H9 (cell line): Measurements from ENCODE around the gene PRR29. TPM values are rescaled to one million over a fixed set of nuclear protein-coding genes. Genes with fewer than 3 reads are reported as not detected.

ENCODE experiments used
- DNase-seq: peaks from one replicate; pipeline ENCODE4 v3.0.0-alpha.2; 2017
- H2AFZ ChIP-seq: one replicate; pipeline ENCODE4 v1.6.1; 2013; ENCODE audit warnings: mild to moderate bottlenecking, low read length, control low read depth, moderate library complexity
- H2AK5ac ChIP-seq: 2 replicates; pipeline ENCODE4 v1.6.1; 2013; ENCODE audit warnings: low read length, control low read depth, mixed read lengths; ENCODE audit not compliant: insufficient read length
- H2BK120ac ChIP-seq: one replicate; pipeline ENCODE4 v1.6.1; 2013; ENCODE audit warnings: low read depth, mild to moderate bottlenecking, low read length, control low read depth, inconsistent platforms; ENCODE audit not compliant: poor library complexity, severe bottlenecking
- H2BK12ac ChIP-seq: 2 replicates; pipeline ENCODE4 v1.6.1; 2013; ENCODE audit warnings: low read length, control low read depth, mixed read lengths, low read depth; ENCODE audit not compliant: insufficient read length
- H2BK15ac ChIP-seq: 2 replicates; pipeline ENCODE4 v1.6.1; 2013; ENCODE audit warnings: low read depth, low read length, control low read depth
- H2BK20ac ChIP-seq: one replicate; pipeline ENCODE4 v1.6.1; 2013; ENCODE audit warnings: low read depth, mild to moderate bottlenecking, low read length, control low read depth, inconsistent platforms; ENCODE audit not compliant: poor library complexity, severe bottlenecking
- H2BK5ac ChIP-seq: 2 replicates; pipeline ENCODE4 v1.6.1; 2013; ENCODE audit warnings: low read length, control low read depth, mixed read lengths; ENCODE audit not compliant: insufficient read length
- H3K14ac ChIP-seq: 2 replicates; pipeline ENCODE4 v1.6.1; 2013; ENCODE audit warnings: low read length, control low read depth; ENCODE audit not compliant: insufficient read depth
- H3K18ac ChIP-seq: 2 replicates; pipeline ENCODE4 v1.6.1; 2013; ENCODE audit warnings: low read depth, mild to moderate bottlenecking, mixed read lengths, low read length, control low read depth; ENCODE audit not compliant: insufficient read length
- H3K23ac ChIP-seq: 2 replicates; pipeline ENCODE4 v1.6.1; 2013; ENCODE audit warnings: low read length, control low read depth, mixed read lengths, low read depth; ENCODE audit not compliant: insufficient read length
- H3K23me2 ChIP-seq: 2 replicates; pipeline ENCODE4 v1.6.1; 2013; ENCODE audit warnings: low read depth, mild to moderate bottlenecking, mixed read lengths, low read length, control low read depth; ENCODE audit not compliant: insufficient read length, poor library complexity, severe bottlenecking
- H3K27ac ChIP-seq: 2 replicates; pipeline ENCODE4 v1.5.1; 2013; ENCODE audit warnings: low read length, control low read depth, mixed read lengths, low read depth; ENCODE audit not compliant: insufficient read length
- H3K27me3 ChIP-seq: 2 replicates; pipeline ENCODE4 v1.6.1; 2013; ENCODE audit warnings: low read length, control low read depth, inconsistent platforms; ENCODE audit not compliant: insufficient read depth
- H3K4ac ChIP-seq: 2 replicates; pipeline ENCODE4 v1.6.1; 2013; ENCODE audit warnings: low read depth, mild to moderate bottlenecking, control low read depth, inconsistent platforms, low read length, moderate library complexity
- H3K4me1 ChIP-seq: 2 replicates; pipeline ENCODE4 v1.6.1; 2013; ENCODE audit warnings: low read length, control low read depth, inconsistent platforms; ENCODE audit not compliant: insufficient read depth
- H3K4me2 ChIP-seq: 2 replicates; pipeline ENCODE4 v1.6.1; 2013; ENCODE audit warnings: low read length, control low read depth, mixed read lengths; ENCODE audit not compliant: insufficient read length, insufficient read depth
- H3K56ac ChIP-seq: 2 replicates; pipeline ENCODE4 v1.6.1; 2013; ENCODE audit warnings: low read depth, mild to moderate bottlenecking, mixed read lengths, low read length, control low read depth; ENCODE audit not compliant: insufficient read length
- H3K79me1 ChIP-seq: 2 replicates; pipeline ENCODE4 v1.6.1; 2013; ENCODE audit warnings: low read depth, mild to moderate bottlenecking, moderate library complexity, low read length, control low read depth, inconsistent platforms; ENCODE audit not compliant: insufficient read depth, poor library complexity, severe bottlenecking
- H3K79me2 ChIP-seq: 2 replicates; pipeline ENCODE4 v1.6.1; 2013; ENCODE audit warnings: low read length, control low read depth, inconsistent platforms; ENCODE audit not compliant: insufficient read depth
- H3K9ac ChIP-seq: 2 replicates; pipeline ENCODE4 v1.6.1; 2013; ENCODE audit warnings: low read length, control low read depth, mixed read lengths; ENCODE audit not compliant: insufficient read length; ENCODE audit errors: extremely low read depth
- H3K9me3 ChIP-seq: one replicate; pipeline ENCODE4 v1.6.1; 2013; ENCODE audit warnings: low read depth, low read length, inconsistent platforms; ENCODE audit not compliant: control insufficient read depth
- H3T11ph ChIP-seq: one replicate; pipeline ENCODE4 v1.6.1; 2013; ENCODE audit warnings: mild to moderate bottlenecking, low read length, control low read depth, inconsistent platforms
- H4K20me1 ChIP-seq: one replicate; pipeline ENCODE4 v1.6.1; 2013; ENCODE audit not compliant: control insufficient read depth, insufficient read length, insufficient read depth
- H4K5ac ChIP-seq: 2 replicates; pipeline ENCODE4 v1.6.1; 2013; ENCODE audit warnings: low read depth, mild to moderate bottlenecking, mixed read lengths, low read length, control low read depth; ENCODE audit not compliant: insufficient read length
- H4K8ac ChIP-seq: replicated peaks from 2 replicates; pipeline ENCODE4 v1.6.1; 2013; ENCODE audit warnings: low read length, control low read depth, mixed read lengths, low read depth; ENCODE audit not compliant: insufficient read length
- H4K91ac ChIP-seq: 2 replicates; pipeline ENCODE4 v1.6.1; 2013; ENCODE audit warnings: low read depth, mild to moderate bottlenecking, moderate library complexity, mixed read lengths, low read length, control low read depth; ENCODE audit not compliant: insufficient read length
- H3K27ac Mint-ChIP-seq, 3 experiments: 2 replicates in 2 of 3; 3 replicates in 1 of 3; pipeline ENCODE4 v1.8.0; 2020 to 2021; ENCODE audit warnings: mixed read lengths in 3 of 3, mild to moderate bottlenecking in 1 of 3, moderate library complexity in 1 of 3
- H3K27me3 Mint-ChIP-seq: 2 replicates; pipeline ENCODE4 v1.8.0; 2021; ENCODE audit warnings: low read depth, mild to moderate bottlenecking, moderate library complexity, mixed read lengths
- H3K36me3 Mint-ChIP-seq, 3 experiments: 2 replicates in 2 of 3; 3 replicates in 1 of 3; pipeline ENCODE4 v1.8.0; 2020 to 2021; ENCODE audit warnings: low read depth in 3 of 3, mixed read lengths in 3 of 3; ENCODE audit not compliant: insufficient read depth in 1 of 3
- H3K4me1 Mint-ChIP-seq, 2 experiments: 2 replicates each; pipeline ENCODE4 v1.8.0; 2020; ENCODE audit warnings: mixed read lengths in 2 of 2
- H3K4me3 Mint-ChIP-seq, 2 experiments: 2 replicates in 1 of 2; 3 replicates in 1 of 2; pipeline ENCODE4 v1.8.0; 2020 to 2021; ENCODE audit warnings: mild to moderate bottlenecking in 2 of 2, mixed read lengths in 2 of 2, moderate library complexity in 1 of 2
- H3K9me3 Mint-ChIP-seq, 2 experiments: 2 replicates in 1 of 2; 3 replicates in 1 of 2; pipeline ENCODE4 v1.8.0; 2020; ENCODE audit warnings: mild to moderate bottlenecking in 2 of 2, mixed read lengths in 2 of 2, moderate library complexity in 1 of 2
- WGBS: extraction: QIAGEN DNeasy Blood & Tissue Kit; methylation state at CpG from one replicate; pipeline ENCODE4 v1.1.7; 2013; ENCODE audit warnings: missing lambda C conversion rate, low lambda C conversion rate, mixed read lengths; ENCODE audit not compliant: insufficient read length; ENCODE audit errors: extremely low coverage; 5-methylcytosine and 5-hydroxymethylcytosine counted together
- total RNA-seq: library from RNA; stranded (reverse); gene quantifications from 2 replicates; pipeline ENCODE4 v1.2.1, GENCODE V29; 2021
- TF ChIP-seq, protein P1 (sequence below): fragments of 200-600 bp; sonication (generic); conservative IDR thresholded peaks from 3 replicates; pipeline ENCODE4 v1.8.0; 2021; ENCODE audit warnings: antibody characterized with exemption, mild to moderate bottlenecking

The PRR29 gene
- total RNA-seq, 1 experiment from 2014 or later: 0.87 TPM

DNA sequence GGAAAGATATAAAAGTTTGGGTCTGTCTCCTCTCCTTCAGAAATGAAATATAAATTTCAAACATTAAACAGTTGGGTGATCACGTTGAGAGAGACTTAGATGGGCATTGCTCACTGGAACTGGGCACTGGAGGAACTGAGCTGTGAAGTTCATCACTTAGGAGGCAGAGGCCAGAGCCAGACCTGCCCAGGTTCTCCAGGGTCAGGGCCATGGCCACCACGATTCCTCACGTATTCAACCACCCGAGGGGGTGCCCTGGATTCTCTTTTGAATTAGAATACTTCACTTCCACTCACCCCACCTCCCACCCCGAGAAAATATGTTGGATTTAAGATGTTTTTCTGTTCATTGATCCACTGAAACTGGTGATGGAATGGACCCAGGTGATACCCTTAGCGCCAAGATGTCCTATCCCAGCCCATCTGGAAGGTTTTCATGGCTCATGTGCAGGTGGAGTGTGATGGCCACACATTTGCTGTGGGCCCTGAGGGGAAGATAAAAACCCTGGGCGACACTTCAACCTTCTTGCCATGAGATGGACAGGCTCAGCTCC is 6.1 kb downstream of the PRR29 start:
- Histone ChIP-seq H4K5ac (no peak overlapping the region), H4K91ac (no peak overlapping the region), H2AFZ (no peak overlapping the region), H2BK20ac (no peak overlapping the region), H3K23me2 (no peaks in the 10 kb centered on the region), H2BK120ac (no peak overlapping the region), H3K79me1 (no peaks in the 10 kb centered on the region), H2AK5ac (no peak overlapping the region), H2BK12ac (no peak overlapping the region), H3K4me1 (no peaks in the 10 kb centered on the region), H3T11ph (no peak overlapping the region), H3K27ac (no peak overlapping the region), H3K27me3 (no peaks in the 10 kb centered on the region), H3K14ac (no peak overlapping the region), H3K4me2 (no peak overlapping the region), H3K9ac (no peak overlapping the region), H3K4ac (no peak overlapping the region), H3K56ac (no peak overlapping the region), H3K79me2 (no peaks in the 10 kb centered on the region), H4K8ac (no peak overlapping the region), H3K9me3 (no peaks in the 10 kb centered on the region), H3K18ac (no peak overlapping the region), H2BK5ac (no peak overlapping the region), H3K23ac (no peak overlapping the region), H2BK15ac (no peak overlapping the region), H4K20me1 (no peaks in the 10 kb centered on the region)
- Mint-ChIP-seq H3K27me3 (peaks cover 13% of the 10 kb centered on the region), H3K36me3 (0 out of 7 replicates have a peak, but pooled peaks cover 0 to 2% (median 0%) of the 10 kb centered on the region in 3 experiments), H3K27ac (no peak overlapping the region; a peak in 2 of 7 replicates), H3K9me3 (no peaks in the 10 kb centered on the region; a peak in 1 of 5 replicates), H3K4me1 (peaks cover 6 to 22% of the 10 kb centered on the region in 2 experiments), H3K4me3 (no peak overlapping the region)
- WGBS: no CpG with 5 or more reads among the region's 7 CpGs
- TF ChIP-seq, protein P1, sequence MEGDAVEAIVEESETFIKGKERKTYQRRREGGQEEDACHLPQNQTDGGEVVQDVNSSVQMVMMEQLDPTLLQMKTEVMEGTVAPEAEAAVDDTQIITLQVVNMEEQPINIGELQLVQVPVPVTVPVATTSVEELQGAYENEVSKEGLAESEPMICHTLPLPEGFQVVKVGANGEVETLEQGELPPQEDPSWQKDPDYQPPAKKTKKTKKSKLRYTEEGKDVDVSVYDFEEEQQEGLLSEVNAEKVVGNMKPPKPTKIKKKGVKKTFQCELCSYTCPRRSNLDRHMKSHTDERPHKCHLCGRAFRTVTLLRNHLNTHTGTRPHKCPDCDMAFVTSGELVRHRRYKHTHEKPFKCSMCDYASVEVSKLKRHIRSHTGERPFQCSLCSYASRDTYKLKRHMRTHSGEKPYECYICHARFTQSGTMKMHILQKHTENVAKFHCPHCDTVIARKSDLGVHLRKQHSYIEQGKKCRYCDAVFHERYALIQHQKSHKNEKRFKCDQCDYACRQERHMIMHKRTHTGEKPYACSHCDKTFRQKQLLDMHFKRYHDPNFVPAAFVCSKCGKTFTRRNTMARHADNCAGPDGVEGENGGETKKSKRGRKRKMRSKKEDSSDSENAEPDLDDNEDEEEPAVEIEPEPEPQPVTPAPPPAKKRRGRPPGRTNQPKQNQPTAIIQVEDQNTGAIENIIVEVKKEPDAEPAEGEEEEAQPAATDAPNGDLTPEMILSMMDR: no peak
- DNase-seq: no peak
